ENCODE results near the gene EYS.

Gene EYS

DNA sequence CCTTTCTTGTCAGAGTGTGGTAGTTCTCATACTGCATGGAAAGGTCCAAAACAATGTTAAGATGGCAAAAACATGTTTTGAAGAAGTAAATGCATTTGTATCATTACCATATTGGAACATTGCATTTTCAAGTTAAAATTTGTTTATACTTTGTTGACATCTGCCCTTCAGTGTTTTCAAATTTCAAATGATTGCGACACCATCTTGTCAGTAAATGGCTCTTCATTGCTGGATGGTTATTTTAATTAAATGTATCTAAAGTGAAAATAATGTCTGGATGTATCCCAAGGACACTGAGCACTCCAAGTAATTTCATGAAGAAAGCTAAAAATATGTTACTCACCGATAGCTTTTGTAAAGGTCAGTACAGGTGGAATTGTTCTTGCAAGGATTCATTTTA, 761.6 kb downstream of the EYS start:
- Histone ChIP-seq H3K27me3 (replicated peaks in 2 of 5; ENCODE audit: control insufficient read depth in 4 of 5, insufficient read depth in 5 of 5, low read length in 4 of 5) (no peaks in the 10 kb centered on the region), H3K4me1 (ENCODE audit: control extremely low read depth in 1 of 4, control insufficient read depth in 4 of 4, insufficient read depth in 4 of 4, low read length in 3 of 4) (no peaks in the 10 kb centered on the region), H3K27ac (ENCODE audit: insufficient read depth in 1 of 2, low read depth in 1 of 2, low read length in 2 of 2, poor library complexity in 1 of 2, severe bottlenecking in 2 of 2) (no peak overlapping the region), H3K4me3 (ENCODE audit: control insufficient read depth in 1 of 7, extremely low read depth in 1 of 7, insufficient read depth in 4 of 7, low read depth in 2 of 7, low read length in 6 of 7) (no peak overlapping the region), H3K9me3 (ENCODE audit: control extremely low read depth in 1 of 5, control insufficient read depth in 4 of 5, insufficient read depth in 2 of 5, low read depth in 1 of 5, low read length in 4 of 5) (peaks cover 0 to 3% (median 0%) of the 10 kb centered on the region in 5 experiments), H3K36me3 (ENCODE audit: control insufficient read depth in 4 of 4, insufficient read depth in 4 of 4, low read length in 3 of 4) (no peaks in the 10 kb centered on the region)
- whole genome bisulfite sequencing (ENCODE audit: insufficient coverage): 100% methylated on average over 1 of the region's 2 CpGs
- DNase-seq: no peak
- ChIA-PET CTCF (no interaction called here), POLR2A (no interaction called here)

DNA sequence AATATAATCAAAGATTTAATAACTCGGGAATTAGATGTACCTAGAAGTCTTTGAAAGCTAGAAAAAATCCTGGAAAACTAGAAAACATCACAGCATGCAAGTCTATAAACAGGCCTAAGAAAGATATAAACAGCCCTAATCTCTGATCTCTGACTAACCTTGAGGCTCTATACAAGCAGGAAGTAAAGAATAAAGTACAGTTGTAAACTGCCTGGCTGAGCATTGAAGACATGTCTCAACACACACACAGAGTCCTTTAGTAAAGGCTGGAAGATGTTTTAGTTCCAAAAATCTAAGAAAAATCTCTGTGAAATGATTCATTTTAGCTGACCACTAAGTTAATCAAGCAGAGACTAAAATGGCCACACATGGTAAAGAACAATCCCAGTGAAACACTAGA, 774.5 kb downstream of the EYS start:
- Histone ChIP-seq H3K4me3 (ENCODE audit: control insufficient read depth in 1 of 7, extremely low read depth in 1 of 7, insufficient read depth in 4 of 7, low read depth in 2 of 7, low read length in 6 of 7) (no peak overlapping the region), H3K27me3 (replicated peaks in 2 of 5; ENCODE audit: control insufficient read depth in 4 of 5, insufficient read depth in 5 of 5, low read length in 4 of 5) (no peaks in the 10 kb centered on the region), H3K27ac (ENCODE audit: insufficient read depth in 1 of 2, low read depth in 1 of 2, low read length in 2 of 2, poor library complexity in 1 of 2, severe bottlenecking in 2 of 2) (no peak overlapping the region), H3K9me3 (ENCODE audit: control extremely low read depth in 1 of 5, control insufficient read depth in 4 of 5, insufficient read depth in 2 of 5, low read depth in 1 of 5, low read length in 4 of 5) (peaks cover 0 to 3% (median 0%) of the 10 kb centered on the region in 5 experiments), H3K4me1 (ENCODE audit: control extremely low read depth in 1 of 4, control insufficient read depth in 4 of 4, insufficient read depth in 4 of 4, low read length in 3 of 4) (no peaks in the 10 kb centered on the region), H3K36me3 (ENCODE audit: control insufficient read depth in 4 of 4, insufficient read depth in 4 of 4, low read length in 3 of 4) (no peaks in the 10 kb centered on the region)
- DNase-seq: no peak
- WGBS (ENCODE audit: insufficient coverage): no CpG with 5 or more reads among the region's 1 CpG
- ChIA-PET POLR2A (no interaction called here), CTCF (no interaction called here)

DNA sequence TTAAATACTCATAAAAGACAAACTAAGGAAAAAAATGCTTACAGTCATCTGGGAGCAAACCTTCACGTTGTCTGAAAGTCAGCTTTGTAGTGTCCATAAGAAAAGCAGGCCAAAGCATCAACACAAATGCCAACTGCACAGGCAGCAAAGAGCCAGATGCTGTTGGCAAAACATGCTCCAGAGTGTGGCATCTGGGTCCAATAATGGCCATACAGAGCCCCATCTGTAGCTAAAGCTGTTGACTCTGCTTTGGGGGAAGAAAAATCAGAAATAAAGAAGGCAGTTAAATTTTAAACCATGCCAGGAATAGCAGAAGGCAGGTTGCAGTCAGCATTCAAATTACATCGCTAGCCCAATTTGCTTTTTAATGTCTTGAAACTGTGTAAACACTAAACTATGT, 776.3 kb downstream of the EYS start:
- H3K27me3 ChIP-seq (replicated peaks in 2 of 5; ENCODE audit: control insufficient read depth in 4 of 5, insufficient read depth in 5 of 5, low read length in 4 of 5): no peaks in the 10 kb centered on the region
- no peak overlapping the region for H3K4me3 ChIP-seq (ENCODE audit: control insufficient read depth in 1 of 7, extremely low read depth in 1 of 7, insufficient read depth in 4 of 7, low read depth in 2 of 7, low read length in 6 of 7)
- ChIA-PET CTCF (no interaction called here), POLR2A (no interaction called here)
- H3K9me3 ChIP-seq (ENCODE audit: control extremely low read depth in 1 of 5, control insufficient read depth in 4 of 5, insufficient read depth in 2 of 5, low read depth in 1 of 5, low read length in 4 of 5): peaks cover 0 to 3% (median 0%) of the 10 kb centered on the region in 5 experiments
- no peak overlapping the region for H3K27ac ChIP-seq (ENCODE audit: insufficient read depth in 1 of 2, low read depth in 1 of 2, low read length in 2 of 2, poor library complexity in 1 of 2, severe bottlenecking in 2 of 2)
- DNase-seq: no peak
- no peaks in the 10 kb centered on the region for H3K36me3 ChIP-seq (ENCODE audit: control insufficient read depth in 4 of 4, insufficient read depth in 4 of 4, low read length in 3 of 4)
- H3K4me1 ChIP-seq (ENCODE audit: control extremely low read depth in 1 of 4, control insufficient read depth in 4 of 4, insufficient read depth in 4 of 4, low read length in 3 of 4): no peaks in the 10 kb centered on the region
- WGBS (ENCODE audit: insufficient coverage): 80% methylated on average over 1 of the region's 2 CpGs

DNA sequence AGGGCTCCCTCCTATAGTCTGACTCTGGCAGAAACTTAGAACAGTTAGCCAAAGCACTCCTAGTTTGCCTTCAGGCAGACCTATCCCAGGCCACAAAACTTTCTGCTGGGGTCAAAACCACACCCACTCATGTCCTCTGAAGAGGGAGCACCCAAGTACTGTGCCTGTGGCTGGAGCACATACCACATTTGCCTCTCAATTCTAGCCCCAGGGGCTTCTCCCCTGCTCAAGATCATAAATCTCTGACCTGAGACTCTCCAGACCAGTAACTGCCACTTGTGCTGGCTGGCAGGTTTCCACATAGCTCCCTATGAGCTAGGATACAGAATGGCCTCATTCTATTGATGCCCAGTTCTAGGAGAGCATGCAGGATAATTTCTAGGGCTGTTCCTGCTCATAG, 781.0 kb downstream of the EYS start:
- Histone ChIP-seq H3K4me1 (ENCODE audit: control extremely low read depth in 1 of 4, control insufficient read depth in 4 of 4, insufficient read depth in 4 of 4, low read length in 3 of 4) (no peaks in the 10 kb centered on the region), H3K9me3 (ENCODE audit: control extremely low read depth in 1 of 5, control insufficient read depth in 4 of 5, insufficient read depth in 2 of 5, low read depth in 1 of 5, low read length in 4 of 5) (no peaks in the 10 kb centered on the region), H3K27ac (ENCODE audit: insufficient read depth in 1 of 2, low read depth in 1 of 2, low read length in 2 of 2, poor library complexity in 1 of 2, severe bottlenecking in 2 of 2) (no peak overlapping the region), H3K36me3 (ENCODE audit: control insufficient read depth in 4 of 4, insufficient read depth in 4 of 4, low read length in 3 of 4) (no peaks in the 10 kb centered on the region), H3K4me3 (ENCODE audit: control insufficient read depth in 1 of 7, extremely low read depth in 1 of 7, insufficient read depth in 4 of 7, low read depth in 2 of 7, low read length in 6 of 7) (no peak overlapping the region), H3K27me3 (replicated peaks in 2 of 5; ENCODE audit: control insufficient read depth in 4 of 5, insufficient read depth in 5 of 5, low read length in 4 of 5) (no peaks in the 10 kb centered on the region)
- DNase-seq: no peak
- ChIA-PET POLR2A (no interaction called here), CTCF (no interaction called here)

DNA sequence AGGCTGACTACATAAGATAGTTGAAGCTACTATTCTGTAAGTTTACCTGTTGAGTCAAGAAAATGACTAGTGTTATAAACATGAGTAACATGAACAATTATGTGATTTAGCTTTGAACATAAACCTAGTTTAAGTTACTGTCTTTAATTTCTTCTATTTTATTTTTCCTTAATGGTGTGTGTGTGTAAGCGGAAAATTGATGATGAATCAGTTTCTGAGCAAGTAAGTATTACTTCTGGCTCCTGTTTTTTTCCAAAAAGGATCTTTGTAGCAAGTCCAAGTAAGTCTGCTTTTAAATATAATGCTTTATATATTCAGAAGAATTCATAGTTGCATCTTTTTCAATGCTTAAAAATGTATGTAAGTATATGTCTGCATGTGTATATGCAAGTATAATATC, 786.8 kb downstream of the EYS start:
- Histone ChIP-seq H3K9me3 (ENCODE audit: control extremely low read depth in 1 of 5, control insufficient read depth in 4 of 5, insufficient read depth in 2 of 5, low read depth in 1 of 5, low read length in 4 of 5) (no peaks in the 10 kb centered on the region), H3K4me3 (ENCODE audit: control insufficient read depth in 1 of 7, extremely low read depth in 1 of 7, insufficient read depth in 4 of 7, low read depth in 2 of 7, low read length in 6 of 7) (no peak overlapping the region), H3K4me1 (ENCODE audit: control extremely low read depth in 1 of 4, control insufficient read depth in 4 of 4, insufficient read depth in 4 of 4, low read length in 3 of 4) (no peaks in the 10 kb centered on the region), H3K36me3 (ENCODE audit: control insufficient read depth in 4 of 4, insufficient read depth in 4 of 4, low read length in 3 of 4) (no peaks in the 10 kb centered on the region), H3K27ac (ENCODE audit: insufficient read depth in 1 of 2, low read depth in 1 of 2, low read length in 2 of 2, poor library complexity in 1 of 2, severe bottlenecking in 2 of 2) (no peak overlapping the region), H3K27me3 (replicated peaks in 2 of 5; ENCODE audit: control insufficient read depth in 4 of 5, insufficient read depth in 5 of 5, low read length in 4 of 5) (no peaks in the 10 kb centered on the region)
- ChIA-PET CTCF (no interaction called here), POLR2A (no interaction called here)
- no CpG with 5 or more reads among the region's 1 CpG for WGBS (ENCODE audit: insufficient coverage)
- no peak for DNase-seq

DNA sequence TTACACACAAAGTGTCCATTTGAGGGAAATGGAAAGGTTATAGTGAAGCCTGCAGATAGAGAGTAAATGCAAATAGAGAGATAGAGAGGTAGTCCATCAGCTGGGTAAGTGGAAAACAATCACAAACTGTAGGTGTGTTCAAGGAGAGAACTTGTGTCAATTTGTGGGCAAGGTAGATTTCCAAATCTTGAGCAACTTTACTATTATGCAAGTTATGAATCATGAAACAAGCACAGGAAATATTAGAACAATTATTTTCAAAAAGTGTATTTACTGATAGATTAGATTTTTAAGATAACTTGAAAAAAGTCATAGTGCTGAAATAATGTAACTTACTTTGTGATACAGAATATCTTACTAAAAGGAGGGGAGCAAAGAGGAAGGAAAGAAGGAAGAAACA, 792.9 kb downstream of the EYS start:
- no peak overlapping the region for H3K4me3 ChIP-seq (ENCODE audit: control insufficient read depth in 1 of 7, extremely low read depth in 1 of 7, insufficient read depth in 4 of 7, low read depth in 2 of 7, low read length in 6 of 7)
- ChIA-PET POLR2A (no interaction called here), CTCF (no interaction called here)
- H3K36me3 ChIP-seq (ENCODE audit: control insufficient read depth in 4 of 4, insufficient read depth in 4 of 4, low read length in 3 of 4): no peaks in the 10 kb centered on the region
- H3K4me1 ChIP-seq (ENCODE audit: control extremely low read depth in 1 of 4, control insufficient read depth in 4 of 4, insufficient read depth in 4 of 4, low read length in 3 of 4): no peaks in the 10 kb centered on the region
- H3K27me3 ChIP-seq (replicated peaks in 2 of 5; ENCODE audit: control insufficient read depth in 4 of 5, insufficient read depth in 5 of 5, low read length in 4 of 5): no peaks in the 10 kb centered on the region
- H3K27ac ChIP-seq (ENCODE audit: insufficient read depth in 1 of 2, low read depth in 1 of 2, low read length in 2 of 2, poor library complexity in 1 of 2, severe bottlenecking in 2 of 2): no peak overlapping the region
- no peak for DNase-seq
- no peaks in the 10 kb centered on the region for H3K9me3 ChIP-seq (ENCODE audit: control extremely low read depth in 1 of 5, control insufficient read depth in 4 of 5, insufficient read depth in 2 of 5, low read depth in 1 of 5, low read length in 4 of 5)

DNA sequence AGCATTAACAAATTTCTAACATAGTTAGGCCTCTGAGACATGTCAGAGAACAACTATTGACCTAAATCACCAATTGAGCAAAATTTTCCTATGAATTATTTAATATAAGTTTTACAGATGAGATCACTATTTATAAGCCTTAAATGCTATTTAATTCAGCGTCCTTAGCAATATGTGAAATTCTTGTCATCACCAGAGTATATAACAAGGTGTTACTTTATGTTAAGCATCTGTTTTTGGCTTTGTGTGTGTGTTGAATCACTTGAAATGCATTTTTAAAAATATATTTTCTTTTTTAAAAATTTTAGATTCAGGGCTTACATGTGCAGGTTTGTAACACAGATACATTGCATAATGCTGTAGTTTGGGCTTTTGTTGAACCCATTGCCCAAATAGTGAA, 794.1 kb downstream of the EYS start:
- CTCF ChIA-PET: no interaction called here

DNA sequence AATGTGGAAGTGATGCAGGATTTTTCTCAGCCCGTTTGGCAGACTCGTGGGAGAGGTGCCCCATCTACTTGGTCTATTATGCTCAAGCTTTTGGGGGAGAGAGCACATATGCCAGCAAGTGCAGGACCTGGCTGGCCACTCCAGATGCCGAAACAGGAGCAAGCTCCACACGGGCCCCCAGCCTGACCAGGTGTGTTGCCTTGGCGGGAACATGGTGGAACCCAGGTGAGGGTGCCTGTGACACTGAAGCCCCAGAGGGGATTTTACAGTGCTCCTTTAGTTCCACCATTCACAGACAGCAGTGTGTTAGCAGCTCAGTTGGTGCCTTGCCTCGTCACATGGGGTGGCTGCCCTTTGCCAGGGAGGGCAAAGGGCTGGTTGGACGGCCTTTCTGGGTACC, 798.9 kb downstream of the EYS start:
- DNase-seq: no peak
- Histone ChIP-seq H3K9me3 (ENCODE audit: control extremely low read depth in 1 of 5, control insufficient read depth in 4 of 5, insufficient read depth in 2 of 5, low read depth in 1 of 5, low read length in 4 of 5) (no peaks in the 10 kb centered on the region), H3K27ac (ENCODE audit: insufficient read depth in 1 of 2, low read depth in 1 of 2, low read length in 2 of 2, poor library complexity in 1 of 2, severe bottlenecking in 2 of 2) (no peak overlapping the region), H3K4me1 (ENCODE audit: control extremely low read depth in 1 of 4, control insufficient read depth in 4 of 4, insufficient read depth in 4 of 4, low read length in 3 of 4) (no peaks in the 10 kb centered on the region), H3K4me3 (ENCODE audit: control insufficient read depth in 1 of 7, extremely low read depth in 1 of 7, insufficient read depth in 4 of 7, low read depth in 2 of 7, low read length in 6 of 7) (no peak overlapping the region), H3K27me3 (replicated peaks in 2 of 5; ENCODE audit: control insufficient read depth in 4 of 5, insufficient read depth in 5 of 5, low read length in 4 of 5) (no peaks in the 10 kb centered on the region), H3K36me3 (ENCODE audit: control insufficient read depth in 4 of 4, insufficient read depth in 4 of 4, low read length in 3 of 4) (no peaks in the 10 kb centered on the region)
- ChIA-PET CTCF (interaction anchor here (2.9 kb wide), 1 partner anchor 10 kb away, joined by 8 read pairs; no protein-coding TSS in a partner anchor), POLR2A (no interaction called here)
- WGBS (ENCODE audit: insufficient coverage): 93% methylated on average over 7 of the region's 7 CpGs

More for the DNA sequence above, 794.1 kb downstream of the EYS start:
- Histone ChIP-seq H3K9me3 (ENCODE audit: control extremely low read depth in 1 of 5, control insufficient read depth in 4 of 5, insufficient read depth in 2 of 5, low read depth in 1 of 5, low read length in 4 of 5) (no peaks in the 10 kb centered on the region), H3K4me3 (ENCODE audit: control insufficient read depth in 1 of 7, extremely low read depth in 1 of 7, insufficient read depth in 4 of 7, low read depth in 2 of 7, low read length in 6 of 7) (no peak overlapping the region), H3K27me3 (replicated peaks in 2 of 5; ENCODE audit: control insufficient read depth in 4 of 5, insufficient read depth in 5 of 5, low read length in 4 of 5) (no peaks in the 10 kb centered on the region), H3K36me3 (ENCODE audit: control insufficient read depth in 4 of 4, insufficient read depth in 4 of 4, low read length in 3 of 4) (no peaks in the 10 kb centered on the region), H3K4me1 (ENCODE audit: control extremely low read depth in 1 of 4, control insufficient read depth in 4 of 4, insufficient read depth in 4 of 4, low read length in 3 of 4) (no peaks in the 10 kb centered on the region), H3K27ac (ENCODE audit: insufficient read depth in 1 of 2, low read depth in 1 of 2, low read length in 2 of 2, poor library complexity in 1 of 2, severe bottlenecking in 2 of 2) (no peak overlapping the region)
- WGBS (ENCODE audit: insufficient coverage): no CpG with 5 or more reads among the region's 1 CpG
- DNase-seq: no peak
- POLR2A ChIA-PET: no interaction called here
